ENCODE measurements around the gene HPX.

HPX gene

GRCh38 chr11:6440906-6441358, at the start of gene HPX:
HPX (minus strand) TSS chr11:6440987; CDS start chr11:6440963, 24 bp downstream.
- no peak within 1 kb of the TSS for H3K27ac Mint-ChIP-seq
- no peak for TF ChIP-seq CTCF (IDR thresholded peaks at IDR 0.05; ENCODE audit: unreplicated experiment in 3 of 3)
- H3K27me3 Mint-ChIP-seq (ENCODE audit: low read depth): no peaks in the 10 kb centered on the region
- H3K36me3 Mint-ChIP-seq (ENCODE audit: low read depth): no peaks in the 10 kb centered on the region
- H3K9me3 Mint-ChIP-seq: no peaks in the 10 kb centered on the region
- H3K4me3 Mint-ChIP-seq: no peak within 1 kb of the TSS
- no peaks in the 10 kb centered on the region for H3K4me1 Mint-ChIP-seq

GRCh38 chr11:6489306-6489705, 48.5 kb upstream of the HPX start:
- no peaks in the 10 kb centered on the region for H3K9me3 Mint-ChIP-seq
- H3K36me3 Mint-ChIP-seq (ENCODE audit: low read depth): peaks cover 4% of the 10 kb centered on the region
- H3K27me3 Mint-ChIP-seq (ENCODE audit: low read depth): no peaks in the 10 kb centered on the region
- TF ChIP-seq CTCF (IDR thresholded peaks at IDR 0.05; ENCODE audit: unreplicated experiment in 3 of 3): no peak
- H3K27ac Mint-ChIP-seq: no peak overlapping the region
- no peaks in the 10 kb centered on the region for H3K4me1 Mint-ChIP-seq
- no peak overlapping the region for H3K4me3 Mint-ChIP-seq

GRCh38 chr11:6488821-6489220, 48.0 kb upstream of the HPX start:
- no peaks in the 10 kb centered on the region for H3K27me3 Mint-ChIP-seq (ENCODE audit: low read depth)
- H3K9me3 Mint-ChIP-seq: no peaks in the 10 kb centered on the region
- peaks cover 4% of the 10 kb centered on the region for H3K36me3 Mint-ChIP-seq (ENCODE audit: low read depth)
- H3K4me1 Mint-ChIP-seq: no peaks in the 10 kb centered on the region
- TF ChIP-seq CTCF (IDR thresholded peaks at IDR 0.05; ENCODE audit: unreplicated experiment in 3 of 3): no peak
- H3K27ac Mint-ChIP-seq: no peak overlapping the region
- no peak overlapping the region for H3K4me3 Mint-ChIP-seq

- Mint-ChIP-seq H3K4me1 (peaks cover 3% of the 10 kb centered on the region), H3K36me3 (ENCODE audit: low read depth) (peaks cover 7% of the 10 kb centered on the region), H3K4me3 (no peak overlapping the region), H3K27ac (no peak overlapping the region), H3K27me3 (ENCODE audit: low read depth) (no peaks in the 10 kb centered on the region), H3K9me3 (no peaks in the 10 kb centered on the region)
- TF ChIP-seq CTCF (IDR thresholded peaks at IDR 0.05; ENCODE audit: unreplicated experiment in 3 of 3): no peak
Observed at GRCh38 chr11:6488342-6488741, 47.6 kb upstream of the HPX start.

GRCh38 chr11:6486938-6487337, 46.2 kb upstream of the HPX start:
- H3K36me3 Mint-ChIP-seq (ENCODE audit: low read depth): peaks cover 16% of the 10 kb centered on the region
- no peak overlapping the region for H3K27ac Mint-ChIP-seq
- H3K9me3 Mint-ChIP-seq: no peaks in the 10 kb centered on the region
- TF ChIP-seq CTCF (IDR thresholded peaks at IDR 0.05; ENCODE audit: unreplicated experiment in 3 of 3): no peak
- no peaks in the 10 kb centered on the region for H3K27me3 Mint-ChIP-seq (ENCODE audit: low read depth)
- H3K4me1 Mint-ChIP-seq: peaks cover 13% of the 10 kb centered on the region
- no peak overlapping the region for H3K4me3 Mint-ChIP-seq

- Mint-ChIP-seq H3K27ac (no peak overlapping the region), H3K4me1 (peaks cover 16% of the 10 kb centered on the region), H3K27me3 (ENCODE audit: low read depth) (no peaks in the 10 kb centered on the region), H3K4me3 (no peak overlapping the region), H3K9me3 (no peaks in the 10 kb centered on the region), H3K36me3 (ENCODE audit: low read depth) (peaks cover 18% of the 10 kb centered on the region)
- no peak for TF ChIP-seq CTCF (IDR thresholded peaks at IDR 0.05; ENCODE audit: unreplicated experiment in 3 of 3)
Observed at GRCh38 chr11:6486256-6486655, 45.5 kb upstream of the HPX start.

All from nephron (organoid).